Thyroid gland (tissue), 4 donors: ENCODE results near the gene SMAD3.

Experiments
- POLR2A ChIP-seq, 2 donors: fragments of 450-650 bp; IDR thresholded peaks; one replicate each; pipeline ENCODE4 v1.6.1; 2017; ENCODE audit warnings: antibody characterized with exemption in 2 of 2, mild to moderate bottlenecking in 2 of 2, moderate library complexity in 1 of 2
- TF ChIP-seq, protein P1 (sequence below), 6 experiments: fragments of 200-600 bp in 3 of 6; fragments of 450-650 bp in 3 of 6; sonication (generic) in 3 of 6; IDR thresholded peaks; one replicate each; pipeline ENCODE4 v1.5.1; 2016 to 2019; ENCODE audit warnings: antibody characterized with exemption in 6 of 6, mild to moderate bottlenecking in 2 of 6, inconsistent platforms in 1 of 6, moderate library complexity in 1 of 6

DNA sequence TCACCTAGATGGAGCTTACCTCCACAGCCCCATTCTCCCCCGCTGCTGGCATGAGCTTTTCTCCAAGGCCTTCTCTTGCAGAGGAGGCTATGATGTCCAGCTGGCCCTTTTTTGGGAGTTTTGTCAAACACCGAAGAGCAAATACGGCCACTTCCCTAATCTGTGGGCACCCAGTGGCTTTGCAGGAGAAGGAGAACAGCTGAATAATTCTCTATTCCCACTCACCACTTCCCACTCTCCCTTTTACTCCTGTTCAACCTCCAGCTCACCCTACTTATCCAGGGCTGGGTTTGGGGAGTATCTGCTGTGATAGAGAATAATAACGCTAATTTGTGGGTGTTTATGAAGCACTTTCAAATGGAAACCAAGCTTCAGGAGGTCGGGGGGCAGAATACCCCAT is 96.0 kb downstream of the SMAD3 start:
- TF ChIP-seq POLR2A (IDR thresholded peaks at IDR 0.05) = no peak
- TF ChIP-seq, protein P1, sequence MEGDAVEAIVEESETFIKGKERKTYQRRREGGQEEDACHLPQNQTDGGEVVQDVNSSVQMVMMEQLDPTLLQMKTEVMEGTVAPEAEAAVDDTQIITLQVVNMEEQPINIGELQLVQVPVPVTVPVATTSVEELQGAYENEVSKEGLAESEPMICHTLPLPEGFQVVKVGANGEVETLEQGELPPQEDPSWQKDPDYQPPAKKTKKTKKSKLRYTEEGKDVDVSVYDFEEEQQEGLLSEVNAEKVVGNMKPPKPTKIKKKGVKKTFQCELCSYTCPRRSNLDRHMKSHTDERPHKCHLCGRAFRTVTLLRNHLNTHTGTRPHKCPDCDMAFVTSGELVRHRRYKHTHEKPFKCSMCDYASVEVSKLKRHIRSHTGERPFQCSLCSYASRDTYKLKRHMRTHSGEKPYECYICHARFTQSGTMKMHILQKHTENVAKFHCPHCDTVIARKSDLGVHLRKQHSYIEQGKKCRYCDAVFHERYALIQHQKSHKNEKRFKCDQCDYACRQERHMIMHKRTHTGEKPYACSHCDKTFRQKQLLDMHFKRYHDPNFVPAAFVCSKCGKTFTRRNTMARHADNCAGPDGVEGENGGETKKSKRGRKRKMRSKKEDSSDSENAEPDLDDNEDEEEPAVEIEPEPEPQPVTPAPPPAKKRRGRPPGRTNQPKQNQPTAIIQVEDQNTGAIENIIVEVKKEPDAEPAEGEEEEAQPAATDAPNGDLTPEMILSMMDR (IDR thresholded peaks at IDR 0.05) = no peak
